GM18498 (cell line): ENCODE results near the gene PRKACB.
"Not testable (repeated sequence)": the region's sequence is repeated elsewhere in the genome, so short reads cannot be mapped to it uniquely, and the experiment has no call there.

Source experiments
- ATAC-seq: cut with Tn5 transposase; IDR thresholded peaks from one replicate; pipeline ENCODE4 v1.9.1; 2021; ENCODE audit warnings: mild to moderate bottlenecking, moderate library complexity; ENCODE audit not compliant: unreplicated experiment

PRKACB gene

GRCh38 chr1:84265867-84266266 lies 121.8 kb downstream of the PRKACB start:
- no peak for ATAC-seq

DNA sequence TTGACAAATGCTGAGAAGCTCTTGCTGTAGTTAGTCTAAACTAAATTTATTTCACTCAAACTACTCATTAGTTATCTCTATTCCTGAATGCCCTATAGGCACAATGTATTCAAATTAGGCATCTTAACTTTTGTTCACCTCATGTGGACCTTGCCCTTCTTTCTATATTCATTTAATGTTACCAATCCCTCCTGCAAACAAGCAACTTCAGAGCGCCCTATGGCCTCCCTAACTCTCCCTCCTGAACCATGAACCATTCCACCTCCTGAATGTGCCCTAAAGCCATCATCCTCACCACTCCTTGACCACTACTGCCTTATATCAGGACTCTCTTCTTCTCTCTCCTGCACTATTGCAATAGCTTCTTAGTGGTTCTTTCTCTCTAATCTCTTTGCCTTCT lies 122.7 kb downstream of the PRKACB start:
- no peak for ATAC-seq

GRCh38 chr1:84267476-84267875 lies 123.4 kb downstream of the PRKACB start:
- no peak for ATAC-seq

- no peak for ATAC-seq
Measured at GRCh38 chr1:84268346-84268745, 124.3 kb downstream of the PRKACB start.

- no peak for ATAC-seq
Measured at GRCh38 chr1:84269306-84269705, 125.2 kb downstream of the PRKACB start.

DNA sequence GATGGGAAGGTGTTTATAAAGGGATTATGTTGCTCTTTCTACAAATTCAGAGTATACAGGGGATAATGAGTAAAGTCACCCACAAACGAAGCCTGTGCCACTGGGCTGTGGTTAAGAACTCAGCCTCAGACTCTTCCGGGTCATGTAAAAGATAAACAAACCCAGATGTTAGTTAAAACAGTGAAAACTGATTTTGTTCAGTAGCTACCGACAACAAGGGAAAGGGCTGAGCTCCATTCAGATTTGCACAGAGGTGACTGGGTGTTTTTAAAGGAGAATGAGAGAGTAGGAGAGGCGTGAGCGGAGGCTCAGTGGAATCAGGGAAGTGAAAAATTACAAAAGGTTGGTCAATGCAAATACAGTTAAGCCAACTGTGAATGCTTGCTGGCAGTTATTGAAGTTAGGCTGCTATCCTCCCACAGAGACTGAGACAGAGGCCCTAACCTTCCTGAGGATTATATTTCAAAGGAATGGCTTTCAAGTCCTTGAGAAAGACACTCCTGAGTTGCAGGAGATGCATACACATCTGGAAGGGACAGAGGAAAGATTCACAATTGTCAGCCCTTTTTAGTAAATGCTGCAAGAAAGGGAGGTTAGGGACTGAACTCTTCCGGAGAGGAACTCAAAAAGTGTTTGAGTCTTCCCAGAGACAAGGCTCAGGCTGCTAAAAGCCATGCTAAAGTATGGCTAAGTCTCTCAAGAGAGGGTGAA lies 127.5 kb downstream of the PRKACB start:
- peak; percentile 96 for ATAC-seq

DNA sequence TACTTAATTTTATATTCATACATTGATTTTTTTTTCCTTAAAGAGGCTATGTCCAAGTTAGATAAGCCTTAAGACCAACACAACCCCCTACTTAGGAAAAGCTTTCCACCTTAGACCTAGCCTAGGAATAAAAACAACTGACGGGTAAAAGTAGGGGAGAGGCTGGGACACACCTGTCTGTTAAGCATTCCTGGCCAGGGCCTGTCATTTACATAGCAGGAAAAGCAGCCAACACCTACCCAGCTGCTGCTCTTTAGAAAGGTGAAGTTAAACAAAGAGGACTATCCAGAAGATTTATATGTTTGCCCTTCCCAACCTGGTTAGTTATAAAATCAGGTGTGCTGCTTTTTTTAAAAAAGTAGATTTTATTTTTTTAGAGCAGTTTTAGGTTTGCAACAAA lies 128.3 kb downstream of the PRKACB start:
- no peak for ATAC-seq

DNA sequence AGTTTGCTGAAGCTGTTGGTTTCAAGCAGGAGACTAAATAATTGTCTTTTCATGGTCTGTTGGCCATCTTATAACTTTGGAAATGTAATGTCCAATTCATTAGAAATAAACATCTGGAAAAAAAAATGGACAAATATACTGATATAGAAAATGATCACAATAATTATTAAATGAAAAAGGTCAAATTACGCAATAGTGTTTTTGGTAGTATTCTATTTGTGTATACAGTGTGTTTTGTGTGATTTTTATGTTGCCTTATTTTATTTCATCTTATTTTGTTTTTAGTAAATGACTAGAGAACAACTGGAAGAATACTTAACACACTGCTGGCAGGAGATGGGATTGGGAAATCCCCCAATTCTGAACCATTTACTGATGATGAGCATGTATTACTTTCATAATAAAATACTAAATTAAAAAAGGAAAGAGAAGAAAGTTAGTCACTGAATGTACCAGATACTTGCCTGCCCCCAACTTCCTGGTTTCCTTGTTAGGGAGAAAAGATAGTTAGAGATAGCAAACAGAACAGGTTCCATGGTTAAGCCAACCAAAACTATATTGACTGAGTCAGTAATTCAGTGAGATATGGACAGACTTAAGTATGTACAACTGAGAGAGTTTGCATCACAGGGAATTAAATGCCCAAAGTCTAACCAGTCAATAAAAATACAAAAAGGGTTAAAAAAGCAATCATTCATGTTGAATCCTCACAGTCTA lies 133.4 kb downstream of the PRKACB start:
- no peak for ATAC-seq

GRCh38 chr1:84278905-84279304 lies 134.8 kb downstream of the PRKACB start:
- ATAC-seq = no peak

DNA sequence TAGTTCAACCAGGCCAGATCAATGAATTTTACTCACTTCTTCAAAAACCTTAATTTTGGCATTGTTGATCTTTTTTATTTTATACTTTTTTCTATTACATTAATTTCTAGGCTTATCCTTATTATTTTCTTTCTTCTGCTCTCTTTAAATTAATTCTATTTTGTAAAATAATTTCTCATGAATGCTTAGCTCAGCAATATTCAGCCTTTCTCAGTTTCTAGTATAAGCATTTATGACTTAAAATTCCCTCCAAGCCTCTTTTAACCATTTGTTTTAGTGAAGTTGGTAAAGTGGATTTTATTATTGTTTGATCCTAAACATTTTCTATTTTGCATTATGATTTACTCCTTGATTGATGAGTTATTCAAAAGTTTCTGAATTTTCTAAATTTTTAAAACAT lies 136.8 kb downstream of the PRKACB start:
- no peak for ATAC-seq

GRCh38 chr1:84282780-84283333 lies 138.8 kb downstream of the PRKACB start:
- no peak for ATAC-seq

GRCh38 chr1:84283381-84283780 lies 139.3 kb downstream of the PRKACB start:
- ATAC-seq = no peak

- ATAC-seq = no peak
Measured at GRCh38 chr1:84286071-84286470, 142.0 kb downstream of the PRKACB start.

- ATAC-seq = not testable (repeated sequence)
Measured at GRCh38 chr1:84287389-84287788, 143.3 kb downstream of the PRKACB start.
